ENCODE measurements around the gene EFHD2. TPM values are rescaled to one million over a fixed set of nuclear protein-coding genes. Genes with fewer than 3 reads are reported as not detected.
"Not testable (repeated sequence)": the region's sequence is repeated elsewhere in the genome, so short reads cannot be mapped to it uniquely, and the experiment has no call there.

Gene EFHD2, protein sequence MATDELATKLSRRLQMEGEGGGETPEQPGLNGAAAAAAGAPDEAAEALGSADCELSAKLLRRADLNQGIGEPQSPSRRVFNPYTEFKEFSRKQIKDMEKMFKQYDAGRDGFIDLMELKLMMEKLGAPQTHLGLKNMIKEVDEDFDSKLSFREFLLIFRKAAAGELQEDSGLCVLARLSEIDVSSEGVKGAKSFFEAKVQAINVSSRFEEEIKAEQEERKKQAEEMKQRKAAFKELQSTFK
- 10 to 100 TPM; 30.3 to 45.7 TPM for total RNA-seq

DNA sequence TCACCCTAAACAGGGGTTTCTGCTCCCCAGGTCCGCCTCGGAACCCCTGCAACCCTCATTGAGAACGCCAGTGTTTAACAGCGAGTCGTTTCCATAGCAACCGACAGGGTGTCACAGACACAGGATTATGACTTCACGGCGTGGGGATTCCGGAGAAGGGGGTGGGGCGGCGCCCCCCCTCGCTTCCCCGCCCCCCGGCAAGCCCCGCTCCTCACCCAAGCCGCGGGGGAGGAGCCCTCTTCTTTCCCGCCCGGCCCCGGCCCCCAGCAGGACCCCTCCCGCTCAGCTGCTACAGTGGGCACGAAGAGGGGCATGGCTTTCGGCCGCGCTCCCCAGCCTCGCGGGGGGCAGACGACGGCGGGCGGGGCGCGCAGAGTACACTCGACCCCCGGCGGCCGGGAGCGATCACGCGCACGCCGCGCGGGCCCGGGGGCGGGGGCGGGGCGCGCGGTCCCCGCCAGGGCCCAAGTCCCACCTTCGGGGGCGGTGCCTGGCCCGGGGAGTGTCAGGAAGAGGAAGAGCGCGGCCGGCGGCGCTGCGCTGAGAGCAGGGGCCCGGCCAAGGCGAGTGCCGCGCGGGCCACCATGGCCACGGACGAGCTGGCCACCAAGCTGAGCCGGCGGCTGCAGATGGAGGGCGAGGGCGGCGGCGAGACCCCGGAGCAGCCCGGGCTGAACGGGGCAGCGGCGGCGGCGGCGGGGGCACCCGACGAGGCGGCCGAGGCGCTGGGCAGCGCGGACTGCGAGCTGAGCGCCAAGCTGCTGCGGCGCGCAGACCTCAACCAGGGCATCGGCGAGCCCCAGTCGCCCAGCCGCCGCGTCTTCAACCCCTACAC, at the start of gene EFHD2:
Gene EFHD2 (plus strand): TSS at position 501 of the 835 bp plus-strand sequence. CDS start 84 bp downstream, at position 585.
- Mint-ChIP-seq H3K36me3 (ENCODE audit: insufficient read depth in 2 of 2) (peaks cover under 1 to 3% of the 10 kb centered on the region in 2 donors), H3K27me3 (ENCODE audit: low read depth) (peaks cover 23% of the 10 kb centered on the region), H3K4me3 (peak within 1 kb of the TSS; percentile 95 to 96), H3K4me1 (ENCODE audit: low read depth) (peaks cover 42% of the 10 kb centered on the region), H3K27ac (peak within 1 kb of the TSS; percentile 88), H3K9me3 (no peaks in the 10 kb centered on the region)
- ATAC-seq (replicated peaks in 1 of 2) (peak; percentile 88 to 91), DNase-seq (peak; percentile 88 to 89)

DNA sequence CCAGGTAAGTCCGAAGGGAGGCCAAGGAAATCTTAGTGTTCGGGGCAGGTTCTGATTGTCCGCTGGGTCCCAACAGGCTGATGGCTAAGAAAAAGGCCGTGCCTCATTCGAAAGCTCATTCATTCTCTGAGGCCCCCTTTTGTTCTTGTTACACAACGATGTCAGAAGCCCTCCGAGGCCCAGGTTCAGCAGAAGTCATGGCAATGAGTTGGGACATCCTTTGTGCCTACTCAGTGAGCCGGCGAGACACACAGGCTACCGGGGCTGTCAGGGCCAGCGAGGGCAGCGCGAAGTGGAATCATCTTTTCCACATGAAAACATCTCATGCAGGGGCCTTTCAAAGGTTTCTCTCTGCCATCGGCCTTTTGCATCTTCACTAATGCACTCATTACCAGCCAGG, 49.0 kb upstream of the EFHD2 start:
- Mint-ChIP-seq H3K27me3 (ENCODE audit: low read depth) (peaks cover 27% of the 10 kb centered on the region), H3K4me3 (no peak overlapping the region), H3K27ac (no peak overlapping the region), H3K4me1 (ENCODE audit: low read depth) (peaks cover 7% of the 10 kb centered on the region), H3K36me3 (ENCODE audit: insufficient read depth in 2 of 2) (no peaks in the 10 kb centered on the region), H3K9me3 (no peaks in the 10 kb centered on the region)
- DNase-seq (no peak), ATAC-seq (replicated peaks in 1 of 2) (no peak)

DNA sequence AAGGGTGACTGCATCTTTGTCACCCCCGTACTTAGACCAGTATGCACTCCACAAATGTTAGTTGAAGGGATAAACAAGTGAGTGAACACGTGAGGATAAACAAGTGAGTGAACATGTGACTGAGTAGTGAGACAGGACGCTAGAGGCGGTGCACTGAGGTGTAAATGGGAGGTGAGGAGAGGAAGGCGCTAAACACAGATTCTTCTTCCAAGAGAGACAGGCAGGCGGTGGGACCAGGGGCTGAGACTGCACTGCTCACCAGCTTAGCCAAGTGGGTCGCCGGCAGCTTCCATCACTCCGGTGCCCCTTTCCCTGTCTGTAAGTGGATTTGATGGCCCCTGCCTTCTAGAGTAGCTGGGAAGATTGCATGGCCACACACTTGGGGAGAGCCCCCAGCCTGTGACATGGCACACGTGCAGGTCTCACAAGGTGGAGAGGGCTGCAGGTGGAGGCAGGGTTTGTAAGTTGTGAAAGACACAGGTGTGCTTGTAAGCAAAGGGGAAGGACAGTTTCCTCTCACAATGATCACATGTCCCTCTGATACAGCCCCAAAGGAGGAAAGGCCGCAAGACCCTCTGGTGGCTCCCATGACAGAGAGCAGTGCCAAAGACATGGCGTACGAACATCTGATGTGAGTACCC, 47.5 kb upstream of the EFHD2 start:
- no peak for DNase-seq

DNA sequence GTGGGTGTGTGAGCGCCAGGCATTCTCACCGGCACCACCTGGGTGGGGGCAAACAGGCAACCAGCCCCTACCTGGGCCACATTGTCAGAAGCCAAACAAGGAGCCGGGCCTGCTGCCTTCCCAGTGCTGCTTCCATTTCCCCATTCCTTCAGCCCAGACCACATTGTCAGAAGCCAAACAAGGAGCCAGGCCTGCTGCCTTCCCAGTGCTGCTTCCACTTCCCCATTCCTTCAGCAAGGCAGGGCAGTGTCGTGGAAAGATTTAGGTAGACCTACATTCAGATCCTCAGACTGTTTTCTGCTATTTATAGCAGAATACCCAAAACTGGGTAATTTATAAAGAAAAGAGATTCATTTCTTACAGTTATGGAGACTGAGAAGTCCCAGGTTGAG, 47.0 kb upstream of the EFHD2 start:
- H3K27ac Mint-ChIP-seq = no peak overlapping the region
- ATAC-seq (replicated peaks in 1 of 2) = no peak
- no peaks in the 10 kb centered on the region for H3K9me3 Mint-ChIP-seq
- peaks cover 17% of the 10 kb centered on the region for H3K27me3 Mint-ChIP-seq (ENCODE audit: low read depth)
- H3K4me1 Mint-ChIP-seq (ENCODE audit: low read depth) = no peaks in the 10 kb centered on the region
- no peaks in the 10 kb centered on the region for H3K36me3 Mint-ChIP-seq (ENCODE audit: insufficient read depth in 2 of 2)
- no peak overlapping the region for H3K4me3 Mint-ChIP-seq
- DNase-seq = no peak

More for the DNA sequence above, 47.5 kb upstream of the EFHD2 start:
- peaks cover 22% of the 10 kb centered on the region for H3K27me3 Mint-ChIP-seq (ENCODE audit: low read depth)
- ATAC-seq (replicated peaks in 1 of 2) = no peak
- no peaks in the 10 kb centered on the region for H3K9me3 Mint-ChIP-seq
- no peaks in the 10 kb centered on the region for H3K36me3 Mint-ChIP-seq (ENCODE audit: insufficient read depth in 2 of 2)
- H3K27ac Mint-ChIP-seq = no peak overlapping the region
- no peaks in the 10 kb centered on the region for H3K4me1 Mint-ChIP-seq (ENCODE audit: low read depth)
- H3K4me3 Mint-ChIP-seq = no peak overlapping the region

DNA sequence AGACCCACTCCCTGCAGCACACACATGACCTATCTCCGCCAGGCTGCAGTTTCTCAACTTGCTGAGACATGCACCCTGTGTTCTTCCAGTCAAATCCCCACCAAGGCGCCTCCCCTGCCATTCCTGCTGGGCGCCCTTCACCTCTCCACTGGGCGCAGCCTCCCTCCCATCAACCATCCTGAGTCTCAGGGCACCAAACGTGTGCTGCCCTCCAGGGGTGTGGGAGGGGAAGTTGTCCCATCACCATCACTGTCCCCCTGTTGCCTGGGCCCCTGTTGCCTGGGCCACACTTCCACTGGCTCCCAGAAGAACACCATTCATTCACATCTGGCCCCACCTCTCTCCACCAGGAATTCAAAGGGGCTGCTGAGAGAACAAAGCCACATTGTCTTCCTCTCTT, 44.9 kb upstream of the EFHD2 start:
- no peaks in the 10 kb centered on the region for H3K9me3 Mint-ChIP-seq
- H3K27me3 Mint-ChIP-seq (ENCODE audit: low read depth) = peaks cover 5% of the 10 kb centered on the region
- no peak for DNase-seq
- no peak overlapping the region for H3K27ac Mint-ChIP-seq
- H3K4me1 Mint-ChIP-seq (ENCODE audit: low read depth) = no peaks in the 10 kb centered on the region
- no peak for ATAC-seq (replicated peaks in 1 of 2)
- H3K36me3 Mint-ChIP-seq (ENCODE audit: insufficient read depth in 2 of 2) = no peaks in the 10 kb centered on the region
- no peak overlapping the region for H3K4me3 Mint-ChIP-seq

- DNase-seq (no peak), ATAC-seq (replicated peaks in 1 of 2) (no peak)
- no peaks in the 10 kb centered on the region for H3K36me3 Mint-ChIP-seq (ENCODE audit: insufficient read depth in 2 of 2)
- no peaks in the 10 kb centered on the region for H3K4me1 Mint-ChIP-seq (ENCODE audit: low read depth)
- H3K9me3 Mint-ChIP-seq = no peaks in the 10 kb centered on the region
- H3K4me3 Mint-ChIP-seq = no peak overlapping the region
- no peak overlapping the region for H3K27ac Mint-ChIP-seq
- peaks cover 5% of the 10 kb centered on the region for H3K27me3 Mint-ChIP-seq (ENCODE audit: low read depth)
Observed at GRCh38 chr1:15368888-15369287, 40.8 kb upstream of the EFHD2 start.

- Mint-ChIP-seq H3K36me3 (ENCODE audit: insufficient read depth in 2 of 2) (no peaks in the 10 kb centered on the region), H3K9me3 (no peaks in the 10 kb centered on the region), H3K27me3 (ENCODE audit: low read depth) (no peaks in the 10 kb centered on the region), H3K27ac (no peak overlapping the region), H3K4me1 (ENCODE audit: low read depth) (no peaks in the 10 kb centered on the region), H3K4me3 (no peak overlapping the region)
- no peak for DNase-seq
- ATAC-seq (replicated peaks in 1 of 2) = no peak
Observed at GRCh38 chr1:15370268-15370667, 39.4 kb upstream of the EFHD2 start.

DNA sequence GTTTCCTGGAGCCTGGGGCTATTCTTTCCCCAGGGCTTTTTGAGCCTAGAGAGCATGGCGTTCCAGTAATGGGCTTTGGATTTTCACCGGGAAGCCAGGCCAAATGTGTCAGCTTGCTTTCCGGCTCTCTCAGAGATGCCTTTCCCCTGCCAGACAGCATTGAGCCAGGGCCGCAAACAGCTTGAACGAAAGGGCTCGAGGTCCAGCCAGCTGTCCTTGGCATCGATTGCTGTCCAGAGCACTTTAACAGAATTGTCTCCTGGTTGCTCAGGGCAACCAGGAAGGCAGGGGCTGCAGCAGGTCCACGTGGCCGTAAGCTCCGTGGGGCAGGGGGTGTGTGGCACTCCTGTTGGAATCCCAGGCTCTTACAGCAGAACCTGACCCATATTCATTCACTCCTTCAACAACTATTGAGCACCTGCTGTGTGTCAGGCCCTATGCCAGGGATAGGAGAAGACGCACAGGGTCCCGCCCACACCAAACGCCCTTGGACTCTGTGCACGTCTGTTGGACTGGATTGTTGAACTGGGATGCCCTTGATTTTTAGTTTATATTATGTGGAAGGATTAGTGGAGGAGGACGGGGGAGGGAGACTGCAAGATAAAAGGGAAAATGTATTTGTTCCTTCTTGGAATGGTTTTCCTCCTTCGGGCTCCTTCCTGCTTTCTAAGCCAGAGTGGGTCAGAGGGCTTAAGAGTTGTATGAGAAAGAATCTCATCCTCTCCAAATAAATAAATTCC, 38.7 kb upstream of the EFHD2 start:
- Mint-ChIP-seq H3K27ac (no peak overlapping the region), H3K4me3 (no peak overlapping the region), H3K4me1 (ENCODE audit: low read depth) (no peaks in the 10 kb centered on the region), H3K36me3 (ENCODE audit: insufficient read depth in 2 of 2) (no peaks in the 10 kb centered on the region), H3K9me3 (no peaks in the 10 kb centered on the region), H3K27me3 (ENCODE audit: low read depth) (no peaks in the 10 kb centered on the region)
- DNase-seq (no peak), ATAC-seq (replicated peaks in 1 of 2) (no peak)

- DNase-seq (no peak), ATAC-seq (replicated peaks in 1 of 2) (no peak)
- Mint-ChIP-seq H3K9me3 (no peaks in the 10 kb centered on the region), H3K4me3 (no peak overlapping the region), H3K36me3 (ENCODE audit: insufficient read depth in 2 of 2) (no peaks in the 10 kb centered on the region), H3K27ac (no peak overlapping the region), H3K4me1 (ENCODE audit: low read depth) (no peaks in the 10 kb centered on the region), H3K27me3 (ENCODE audit: low read depth) (no peaks in the 10 kb centered on the region)
Observed at GRCh38 chr1:15371610-15372545, 37.8 kb upstream of the EFHD2 start.

DNA sequence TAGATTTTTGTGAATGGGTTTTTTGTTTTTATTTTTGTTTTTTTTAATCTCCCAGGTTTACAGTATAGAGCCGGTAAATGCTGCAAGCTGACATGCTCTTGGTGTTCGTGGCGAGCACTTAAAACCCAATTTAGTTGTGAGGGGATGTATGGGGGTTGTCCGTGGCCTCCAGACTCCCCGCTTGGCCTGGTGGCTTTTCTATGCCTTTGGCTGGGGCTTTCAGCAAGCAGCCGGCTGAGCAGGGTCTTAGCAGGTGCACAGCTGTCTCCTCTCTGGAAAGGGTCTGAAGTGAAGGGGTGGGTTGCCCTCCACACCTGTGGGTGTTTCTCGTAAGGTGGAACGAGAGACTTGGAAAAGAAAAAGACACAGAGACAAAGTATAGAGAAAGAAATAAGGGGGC, 31.0 kb upstream of the EFHD2 start:
- ATAC-seq (replicated peaks in 1 of 2) = no peak
- Mint-ChIP-seq H3K9me3 (no peaks in the 10 kb centered on the region), H3K4me1 (ENCODE audit: low read depth) (no peaks in the 10 kb centered on the region), H3K27ac (no peak overlapping the region), H3K36me3 (ENCODE audit: insufficient read depth in 2 of 2) (no peaks in the 10 kb centered on the region), H3K4me3 (no peak overlapping the region), H3K27me3 (ENCODE audit: low read depth) (peaks cover 19% of the 10 kb centered on the region)
- DNase-seq = no peak

GRCh38 chr1:15379151-15379550, 30.5 kb upstream of the EFHD2 start:
- H3K27ac Mint-ChIP-seq; H3K9me3 Mint-ChIP-seq; ATAC-seq (replicated peaks in 1 of 2); DNase-seq; H3K4me1 Mint-ChIP-seq (ENCODE audit: low read depth); H3K36me3 Mint-ChIP-seq (ENCODE audit: insufficient read depth in 2 of 2); H3K4me3 Mint-ChIP-seq: not testable (repeated sequence)
- H3K27me3 Mint-ChIP-seq (ENCODE audit: low read depth) = peaks cover 23% of the 10 kb centered on the region
